OCI-LY3 (cell line): ENCODE data around the gene CRB2.
A peak's percentile ranks its signal among the peaks of the same experiment; 100 is the strongest.

Experiments
- H2AFZ ChIP-seq: fragments of 200-600, 300-600 bp; shearing (Covaris generic); 2 replicates; pipeline ENCODE4 v1.6.0; 2014; ENCODE audit warnings: antibody characterized with exemption, low read depth, low read length
- H3K27ac ChIP-seq: fragments of 200-600, 300-600 bp; sonication (generic); 2 replicates; pipeline ENCODE4 v1.5.1; 2014; ENCODE audit warnings: mild to moderate bottlenecking, low read length, moderate library complexity, mixed read lengths
- H3K27me3 ChIP-seq: fragments of 200-600, 300-600 bp; sonication (generic); 2 replicates; pipeline ENCODE4 v1.6.1; 2014; ENCODE audit warnings: low read depth, low read length, mixed read lengths
- H3K36me3 ChIP-seq: fragments of 200-600, 300-600 bp; sonication (generic); replicated peaks from 2 replicates; pipeline ENCODE3; 2014; ENCODE audit warnings: low read depth, low read length, mixed read lengths
- H3K4me1 ChIP-seq: fragments of 300-600, 200-600 bp; sonication (generic); 2 replicates; pipeline ENCODE4 v1.6.1; 2014; ENCODE audit warnings: low read length, mixed read lengths
- H3K4me2 ChIP-seq: fragments of 200-600, 300-600 bp; sonication (generic); 2 replicates; pipeline ENCODE4 v1.6.1; 2014; ENCODE audit warnings: low read length, mixed read lengths
- H3K4me3 ChIP-seq: fragments of 300-600, 200-600 bp; sonication (generic); 2 replicates; pipeline ENCODE4 v1.5.1; 2014; ENCODE audit warnings: antibody characterized with exemption, mild to moderate bottlenecking, low read length, moderate library complexity
- H3K79me2 ChIP-seq: fragments of 300-600, 200-600 bp; shearing (Covaris generic); 2 replicates; pipeline ENCODE4 v1.6.1; 2014; ENCODE audit warnings: mild to moderate bottlenecking, low read length, mixed read lengths
- H3K9ac ChIP-seq: fragments of 300-600, 200-600 bp; shearing (Covaris generic); 2 replicates; pipeline ENCODE4 v1.6.0; 2014; ENCODE audit warnings: mild to moderate bottlenecking, low read length, moderate library complexity
- H3K9me3 ChIP-seq: fragments of 200-600, 300-600 bp; shearing (Covaris generic); 2 replicates; pipeline ENCODE4 v1.6.1; 2014; ENCODE audit warnings: low read length, mixed read lengths; ENCODE audit not compliant: insufficient read depth
- H4K20me1 ChIP-seq: fragments of 200-600, 300-600 bp; sonication (generic); 2 replicates; pipeline ENCODE4 v1.6.1; 2016; ENCODE audit warnings: low read length, mixed read lengths; ENCODE audit not compliant: insufficient read depth
- EZH2phosphoT487 ChIP-seq: fragments of 200-600 bp; shearing (Covaris generic); IDR thresholded peaks from 2 replicates; pipeline ENCODE4 v1.6.1; 2018; ENCODE audit warnings: antibody characterized with exemption, mixed run types, low read depth
- TF ChIP-seq, protein P1 (sequence below): fragments of 200-600, 300-600 bp; sonication (generic); IDR thresholded peaks from 2 replicates; pipeline ENCODE4 v1.5.1; 2014; ENCODE audit warnings: antibody characterized with exemption, low read length, low read depth

Gene CRB2

DNA sequence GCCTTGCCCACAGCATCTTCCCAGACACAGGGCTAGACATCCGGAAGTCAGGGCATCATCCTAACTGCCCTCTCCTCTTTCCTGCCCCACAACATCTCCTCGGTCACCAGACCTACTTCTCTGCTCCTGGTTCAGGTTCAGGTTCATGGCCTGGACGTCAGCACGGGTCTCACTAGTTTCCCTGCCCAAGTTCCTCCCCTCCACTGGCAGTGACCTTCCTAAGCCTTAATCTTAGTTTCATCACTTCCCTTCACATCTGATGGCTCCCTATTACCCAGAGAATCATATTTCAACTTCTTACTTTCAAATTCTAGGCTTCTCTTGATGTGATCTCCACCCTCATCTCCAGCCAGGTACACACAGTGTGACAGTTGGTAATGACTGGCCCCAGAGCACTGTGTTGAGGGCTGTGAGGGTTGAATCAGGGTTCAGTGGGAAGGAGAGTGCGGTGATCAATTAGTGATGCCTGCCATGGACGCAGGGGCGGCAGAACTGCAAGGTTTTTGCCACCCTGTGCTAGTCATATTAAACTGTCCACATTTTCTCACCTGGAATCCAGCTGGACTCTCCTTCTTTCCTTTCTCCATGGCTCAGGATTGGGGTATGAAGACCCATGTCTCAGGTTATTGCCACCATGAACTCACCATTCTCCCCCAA, 34.3 kb upstream of the CRB2 start:
- no peaks in the 10 kb centered on the region for H3K27me3 ChIP-seq
- TF ChIP-seq EZH2phosphoT487 = no peak
- TF ChIP-seq, protein P1, sequence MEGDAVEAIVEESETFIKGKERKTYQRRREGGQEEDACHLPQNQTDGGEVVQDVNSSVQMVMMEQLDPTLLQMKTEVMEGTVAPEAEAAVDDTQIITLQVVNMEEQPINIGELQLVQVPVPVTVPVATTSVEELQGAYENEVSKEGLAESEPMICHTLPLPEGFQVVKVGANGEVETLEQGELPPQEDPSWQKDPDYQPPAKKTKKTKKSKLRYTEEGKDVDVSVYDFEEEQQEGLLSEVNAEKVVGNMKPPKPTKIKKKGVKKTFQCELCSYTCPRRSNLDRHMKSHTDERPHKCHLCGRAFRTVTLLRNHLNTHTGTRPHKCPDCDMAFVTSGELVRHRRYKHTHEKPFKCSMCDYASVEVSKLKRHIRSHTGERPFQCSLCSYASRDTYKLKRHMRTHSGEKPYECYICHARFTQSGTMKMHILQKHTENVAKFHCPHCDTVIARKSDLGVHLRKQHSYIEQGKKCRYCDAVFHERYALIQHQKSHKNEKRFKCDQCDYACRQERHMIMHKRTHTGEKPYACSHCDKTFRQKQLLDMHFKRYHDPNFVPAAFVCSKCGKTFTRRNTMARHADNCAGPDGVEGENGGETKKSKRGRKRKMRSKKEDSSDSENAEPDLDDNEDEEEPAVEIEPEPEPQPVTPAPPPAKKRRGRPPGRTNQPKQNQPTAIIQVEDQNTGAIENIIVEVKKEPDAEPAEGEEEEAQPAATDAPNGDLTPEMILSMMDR = no peak
- no peaks in the 10 kb centered on the region for H3K36me3 ChIP-seq
- H3K9me3 ChIP-seq = no peaks in the 10 kb centered on the region
- H3K27ac ChIP-seq = no peak overlapping the region
- no peaks in the 10 kb centered on the region for H4K20me1 ChIP-seq
- H2AFZ ChIP-seq = peak overlapping the region; percentile 34; the same call in 1 of the 2 replicates
- H3K4me1 ChIP-seq = peaks cover 46% of the 10 kb centered on the region
- H3K9ac ChIP-seq = no peak overlapping the region
- H3K4me3 ChIP-seq = 0 out of 2 replicates have a peak overlapping the region, but pooled peaks have one; percentile 52
- peak overlapping the region; percentile 65 for H3K4me2 ChIP-seq
- H3K79me2 ChIP-seq = no peaks in the 10 kb centered on the region

DNA sequence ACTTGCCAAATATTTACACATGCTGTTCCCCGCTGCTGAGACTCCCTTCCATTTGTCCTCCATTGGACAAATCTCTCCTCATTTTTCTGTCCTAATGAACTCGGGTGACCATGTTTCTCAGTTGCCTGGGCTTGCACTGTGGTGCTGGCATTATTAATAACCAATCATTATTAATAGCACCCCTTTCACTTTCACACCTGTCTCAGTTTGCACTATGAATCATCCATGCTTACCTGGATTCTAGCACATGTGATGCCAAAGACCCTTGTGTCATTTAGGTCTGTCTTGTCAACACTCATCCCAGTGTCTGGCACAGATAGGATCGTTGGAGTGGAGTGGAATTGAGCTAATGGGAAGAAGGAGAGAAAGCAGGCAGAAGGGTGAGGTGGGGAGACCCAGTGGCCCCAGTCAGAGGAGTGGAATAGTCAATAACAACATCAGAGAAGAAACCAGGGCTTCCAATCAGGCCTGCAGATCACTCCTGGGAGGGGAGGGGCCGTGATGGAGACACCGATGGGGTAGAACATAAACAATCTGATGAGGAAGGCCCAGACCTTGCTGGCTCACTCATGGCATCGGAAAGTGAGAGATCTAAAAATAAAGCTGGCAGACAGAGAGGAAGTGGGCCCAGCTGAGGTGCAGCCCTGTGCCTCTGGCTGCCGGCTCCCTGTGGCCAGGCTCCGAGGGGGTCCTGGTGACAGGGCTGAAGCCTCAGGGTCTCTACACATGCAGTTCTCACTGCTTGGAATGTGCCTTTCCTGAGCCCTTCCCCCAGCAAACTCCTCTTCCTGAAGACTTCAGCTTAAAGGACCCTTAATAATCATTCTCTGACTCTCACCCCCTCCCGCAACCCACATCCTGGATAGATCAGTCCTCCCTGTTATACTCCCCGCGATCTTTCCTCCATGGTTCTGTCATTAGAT, 33.5 kb upstream of the CRB2 start:
- TF ChIP-seq, protein P1 = no peak
- no peak for TF ChIP-seq EZH2phosphoT487
- H3K9me3 ChIP-seq = no peaks in the 10 kb centered on the region
- no peaks in the 10 kb centered on the region for H3K27me3 ChIP-seq
- peak overlapping the region; percentile 52 for H3K4me3 ChIP-seq
- H3K9ac ChIP-seq = peak overlapping the region; percentile 34; the same call in 1 of the 2 replicates
- H3K79me2 ChIP-seq = no peaks in the 10 kb centered on the region
- H3K36me3 ChIP-seq = no peaks in the 10 kb centered on the region
- H2AFZ ChIP-seq = peak overlapping the region; percentile 91
- H4K20me1 ChIP-seq = no peaks in the 10 kb centered on the region
- peaks cover 41% of the 10 kb centered on the region for H3K4me1 ChIP-seq
- H3K4me2 ChIP-seq = peak overlapping the region; percentile 65
- peak overlapping the region; percentile 44 for H3K27ac ChIP-seq

DNA sequence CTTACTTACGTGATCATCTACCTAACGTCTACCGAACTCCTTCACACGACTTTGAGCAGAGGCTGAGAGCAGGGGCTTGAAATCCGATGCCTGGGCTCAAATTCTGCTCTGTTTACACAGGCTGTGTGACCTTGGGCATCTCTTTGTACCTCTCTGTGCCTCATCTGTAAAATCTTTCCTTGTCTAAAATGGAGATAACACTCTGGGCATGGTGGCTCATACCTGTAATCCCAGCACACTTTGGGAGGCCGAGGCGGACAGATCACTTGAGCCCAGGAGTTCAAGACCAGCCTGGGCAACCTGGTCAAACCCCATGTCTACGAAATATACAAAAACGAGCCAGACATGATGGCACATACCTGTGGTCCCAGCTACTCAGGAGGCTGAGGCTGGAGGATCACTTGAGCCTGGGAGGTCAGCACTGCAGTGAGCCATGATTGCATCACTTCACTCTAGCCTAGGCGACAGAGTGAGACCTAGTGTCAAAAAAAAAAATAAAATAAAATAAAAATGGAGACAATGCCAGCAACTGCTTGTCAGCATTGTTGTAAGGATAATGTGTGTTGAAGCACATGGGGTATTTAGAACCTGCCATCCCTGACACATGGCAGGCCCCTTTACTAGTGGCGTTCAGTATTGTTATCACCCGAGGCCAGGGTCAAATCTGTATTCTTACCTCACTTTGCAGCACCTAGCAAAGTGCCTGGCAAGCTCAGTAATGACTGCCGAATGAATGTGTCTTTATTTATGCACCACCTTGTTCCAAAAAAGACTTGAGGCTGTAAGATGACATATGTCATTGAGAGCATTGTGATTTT, 32.6 kb upstream of the CRB2 start:
- peak overlapping the region; percentile 34; the same call in 1 of the 2 replicates for H3K9ac ChIP-seq
- H3K79me2 ChIP-seq = no peaks in the 10 kb centered on the region
- peak overlapping the region; percentile 91 for H2AFZ ChIP-seq
- TF ChIP-seq, protein P1 = no peak
- no peak for TF ChIP-seq EZH2phosphoT487
- peak overlapping the region; percentile 52 for H3K4me3 ChIP-seq
- no peaks in the 10 kb centered on the region for H4K20me1 ChIP-seq
- H3K36me3 ChIP-seq = no peaks in the 10 kb centered on the region
- H3K9me3 ChIP-seq = no peaks in the 10 kb centered on the region
- H3K4me1 ChIP-seq = peaks cover 32% of the 10 kb centered on the region
- no peaks in the 10 kb centered on the region for H3K27me3 ChIP-seq
- H3K27ac ChIP-seq = peak overlapping the region; percentile 44; the same call in 1 of the 2 replicates
- H3K4me2 ChIP-seq = peak overlapping the region; percentile 65
